ENCODE data around the gene PRELP.
A peak's percentile ranks its signal among the peaks of the same experiment; 100 is the strongest.

Gene PRELP

DNA sequence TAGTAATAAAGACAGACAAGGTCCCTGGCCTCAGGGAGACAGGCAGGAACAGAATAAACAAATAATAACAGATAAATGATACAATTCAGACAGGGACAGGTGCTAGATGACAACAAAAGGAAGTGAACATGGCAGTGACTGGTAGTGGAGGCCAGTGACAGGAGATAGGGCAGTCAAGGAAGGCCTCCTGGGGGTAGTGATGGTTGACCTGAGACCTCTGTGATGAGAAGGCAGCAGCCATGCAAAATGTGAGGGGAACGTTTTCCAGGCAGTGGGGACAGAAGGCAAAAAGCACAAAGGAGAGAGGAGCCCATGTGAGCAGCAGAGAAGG is 36.9 kb downstream of the PRELP start:
- no peaks in the 10 kb centered on the region for H3K36me3 ChIP-seq (ENCODE audit: low read depth)
- H3K4me3 ChIP-seq (ENCODE audit: severe bottlenecking) = no peak overlapping the region
- H3K9me3 ChIP-seq (ENCODE audit: severe bottlenecking) = no peaks in the 10 kb centered on the region
- TF ChIP-seq, protein P1, sequence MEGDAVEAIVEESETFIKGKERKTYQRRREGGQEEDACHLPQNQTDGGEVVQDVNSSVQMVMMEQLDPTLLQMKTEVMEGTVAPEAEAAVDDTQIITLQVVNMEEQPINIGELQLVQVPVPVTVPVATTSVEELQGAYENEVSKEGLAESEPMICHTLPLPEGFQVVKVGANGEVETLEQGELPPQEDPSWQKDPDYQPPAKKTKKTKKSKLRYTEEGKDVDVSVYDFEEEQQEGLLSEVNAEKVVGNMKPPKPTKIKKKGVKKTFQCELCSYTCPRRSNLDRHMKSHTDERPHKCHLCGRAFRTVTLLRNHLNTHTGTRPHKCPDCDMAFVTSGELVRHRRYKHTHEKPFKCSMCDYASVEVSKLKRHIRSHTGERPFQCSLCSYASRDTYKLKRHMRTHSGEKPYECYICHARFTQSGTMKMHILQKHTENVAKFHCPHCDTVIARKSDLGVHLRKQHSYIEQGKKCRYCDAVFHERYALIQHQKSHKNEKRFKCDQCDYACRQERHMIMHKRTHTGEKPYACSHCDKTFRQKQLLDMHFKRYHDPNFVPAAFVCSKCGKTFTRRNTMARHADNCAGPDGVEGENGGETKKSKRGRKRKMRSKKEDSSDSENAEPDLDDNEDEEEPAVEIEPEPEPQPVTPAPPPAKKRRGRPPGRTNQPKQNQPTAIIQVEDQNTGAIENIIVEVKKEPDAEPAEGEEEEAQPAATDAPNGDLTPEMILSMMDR (IDR thresholded peaks at IDR 0.05; ENCODE audit: poor library complexity, severe bottlenecking) = no peak
- DNase-seq (ENCODE audit: low spot score) (no peak), ATAC-seq (ENCODE audit: low read depth) (no peak)
- H3K27me3 ChIP-seq (ENCODE audit: insufficient read depth, poor library complexity, severe bottlenecking) = no peaks in the 10 kb centered on the region
- peaks cover 27% of the 10 kb centered on the region for H3K4me1 ChIP-seq (ENCODE audit: insufficient read depth, poor library complexity, severe bottlenecking)
- H3K27ac ChIP-seq (ENCODE audit: poor library complexity, severe bottlenecking) = peak overlapping the region; percentile 67

DNA sequence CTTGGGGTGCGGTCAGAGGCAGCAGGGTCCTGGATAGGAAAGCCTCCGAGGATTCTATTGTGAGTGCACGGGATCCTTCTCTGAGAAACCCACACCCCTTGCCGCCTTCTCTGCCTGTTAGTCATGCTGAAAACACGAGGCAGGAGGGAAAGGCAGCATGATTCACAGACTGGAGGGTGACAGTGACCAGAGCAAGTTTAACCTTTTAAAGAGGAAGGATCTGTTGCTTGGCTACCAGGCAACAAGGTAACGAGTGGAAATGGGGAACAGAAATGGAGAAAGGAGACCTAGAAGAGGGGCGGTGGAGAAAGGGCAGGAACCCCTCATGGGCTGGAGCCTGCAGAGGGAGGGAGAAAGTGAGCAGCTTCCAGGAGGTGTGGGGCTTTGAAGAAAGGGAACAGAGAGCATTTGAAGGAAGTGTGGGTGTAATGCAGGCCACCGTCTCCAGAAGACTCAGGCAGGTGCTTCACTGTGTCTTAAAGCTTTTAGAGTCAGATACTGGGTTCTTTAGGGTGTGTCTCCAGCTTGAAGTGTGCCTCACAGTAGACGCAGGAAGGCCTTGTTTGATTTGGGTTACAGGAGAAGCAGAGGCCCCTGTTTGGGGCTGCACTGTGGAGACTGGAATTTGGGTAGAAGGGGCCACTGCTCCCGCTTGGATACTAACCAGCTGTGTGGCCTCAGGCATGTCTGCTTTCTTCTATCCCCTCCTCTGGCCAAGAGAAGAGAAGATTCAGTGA is 37.4 kb downstream of the PRELP start:
- Histone ChIP-seq H3K9me3 (ENCODE audit: severe bottlenecking) (no peaks in the 10 kb centered on the region), H3K4me1 (ENCODE audit: insufficient read depth, poor library complexity, severe bottlenecking) (peaks cover 27% of the 10 kb centered on the region), H3K4me3 (ENCODE audit: severe bottlenecking) (no peak overlapping the region), H3K27me3 (ENCODE audit: insufficient read depth, poor library complexity, severe bottlenecking) (no peaks in the 10 kb centered on the region), H3K27ac (ENCODE audit: poor library complexity, severe bottlenecking) (peak overlapping the region; percentile 67), H3K36me3 (ENCODE audit: low read depth) (no peaks in the 10 kb centered on the region)
- peak; percentile 77 for DNase-seq (ENCODE audit: low spot score)
- peak; percentile 94 for ATAC-seq (ENCODE audit: low read depth)
- TF ChIP-seq, protein P1 (IDR thresholded peaks at IDR 0.05; ENCODE audit: poor library complexity, severe bottlenecking) = no peak

DNA sequence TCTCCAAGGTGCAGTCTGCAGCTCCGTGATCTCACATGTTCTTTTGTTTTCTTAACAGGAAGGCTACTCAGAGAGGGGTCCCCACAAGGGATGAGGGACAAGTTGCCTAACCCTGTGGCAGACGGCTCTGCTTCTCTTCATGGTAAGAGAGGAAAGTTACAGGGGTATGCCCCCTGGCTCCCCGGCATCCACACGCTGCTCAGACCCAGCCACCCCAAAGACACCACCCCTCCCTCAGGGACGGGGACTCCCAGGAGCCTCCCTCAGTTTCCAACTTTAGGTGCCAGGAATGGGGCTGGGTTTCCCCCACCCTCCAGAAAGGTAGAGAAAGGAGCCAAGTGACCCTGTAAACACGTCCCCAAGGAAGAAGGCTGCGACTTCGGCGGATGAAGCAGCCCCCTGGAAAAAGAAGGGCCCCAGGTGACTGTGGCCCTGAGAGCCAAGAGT is 38.0 kb downstream of the PRELP start:
- Histone ChIP-seq H3K4me3 (ENCODE audit: severe bottlenecking) (no peak overlapping the region), H3K4me1 (ENCODE audit: insufficient read depth, poor library complexity, severe bottlenecking) (peaks cover 27% of the 10 kb centered on the region), H3K27ac (ENCODE audit: poor library complexity, severe bottlenecking) (peak overlapping the region; percentile 67), H3K36me3 (ENCODE audit: low read depth) (no peaks in the 10 kb centered on the region), H3K27me3 (ENCODE audit: insufficient read depth, poor library complexity, severe bottlenecking) (no peaks in the 10 kb centered on the region), H3K9me3 (ENCODE audit: severe bottlenecking) (no peaks in the 10 kb centered on the region)
- TF ChIP-seq, protein P1 (IDR thresholded peaks at IDR 0.05; ENCODE audit: poor library complexity, severe bottlenecking) = no peak
- no peak for DNase-seq (ENCODE audit: low spot score)
- no peak for ATAC-seq (ENCODE audit: low read depth)

DNA sequence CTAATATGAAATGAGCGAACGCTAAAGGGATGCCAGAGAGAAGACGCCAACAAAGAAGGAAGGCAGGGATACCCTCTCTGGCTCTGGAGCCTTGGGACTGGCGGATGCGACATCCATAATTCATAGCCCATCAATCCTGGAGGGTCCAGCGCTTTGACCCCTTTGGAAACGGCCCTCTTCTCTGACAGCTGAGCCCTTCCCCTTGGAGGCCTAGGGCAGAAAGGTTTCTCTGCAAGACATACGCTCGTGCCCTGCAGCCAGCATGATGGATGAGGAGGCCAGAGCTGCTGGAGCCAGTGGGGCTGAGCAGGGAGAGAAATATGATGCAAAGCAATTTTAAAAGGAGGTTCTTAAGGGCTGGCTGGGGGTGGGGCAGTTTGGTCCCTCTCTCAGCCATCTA is 40.6 kb downstream of the PRELP start:
- no peak for ATAC-seq (ENCODE audit: low read depth)
- Histone ChIP-seq H3K27ac (ENCODE audit: poor library complexity, severe bottlenecking) (no peak overlapping the region), H3K9me3 (ENCODE audit: severe bottlenecking) (no peaks in the 10 kb centered on the region), H3K36me3 (ENCODE audit: low read depth) (no peaks in the 10 kb centered on the region), H3K4me3 (ENCODE audit: severe bottlenecking) (no peak overlapping the region), H3K4me1 (ENCODE audit: insufficient read depth, poor library complexity, severe bottlenecking) (peaks cover 27% of the 10 kb centered on the region), H3K27me3 (ENCODE audit: insufficient read depth, poor library complexity, severe bottlenecking) (no peaks in the 10 kb centered on the region)
- TF ChIP-seq, protein P1 (IDR thresholded peaks at IDR 0.05; ENCODE audit: poor library complexity, severe bottlenecking) = no peak
- no peak for DNase-seq (ENCODE audit: low spot score)

DNA sequence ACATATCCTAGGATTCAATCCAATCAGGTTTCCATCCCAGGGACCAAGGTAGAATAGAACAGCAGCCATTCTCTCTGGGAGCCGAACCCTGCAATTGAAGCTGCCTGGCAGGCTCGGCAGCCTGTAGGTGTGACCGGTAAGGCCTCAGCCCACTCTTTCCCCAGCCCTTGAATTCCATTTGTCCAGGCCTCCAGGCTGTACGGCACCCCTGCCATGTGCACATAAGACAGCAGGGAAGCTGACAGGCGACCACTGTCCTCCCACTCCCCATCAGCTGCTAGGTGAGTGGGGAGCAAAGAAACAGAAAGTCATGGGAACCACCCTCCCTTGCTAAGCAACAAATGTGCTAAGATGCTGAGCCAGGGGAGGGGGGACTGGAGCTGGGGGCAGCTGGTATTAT is 41.3 kb downstream of the PRELP start:
- DNase-seq (ENCODE audit: low spot score) = no peak
- Histone ChIP-seq H3K27ac (ENCODE audit: poor library complexity, severe bottlenecking) (no peak overlapping the region), H3K36me3 (ENCODE audit: low read depth) (no peaks in the 10 kb centered on the region), H3K27me3 (ENCODE audit: insufficient read depth, poor library complexity, severe bottlenecking) (no peaks in the 10 kb centered on the region), H3K9me3 (ENCODE audit: severe bottlenecking) (no peaks in the 10 kb centered on the region), H3K4me3 (ENCODE audit: severe bottlenecking) (no peak overlapping the region), H3K4me1 (ENCODE audit: insufficient read depth, poor library complexity, severe bottlenecking) (peaks cover 26% of the 10 kb centered on the region)
- ATAC-seq (ENCODE audit: low read depth) = no peak
- TF ChIP-seq, protein P1 (IDR thresholded peaks at IDR 0.05; ENCODE audit: poor library complexity, severe bottlenecking) = no peak

All from RWPE2 (cell line).